Activated naive CD8-positive, alpha-beta T cell treated with anti-CD3 and anti-CD28 coated beads, Interleukin-2, amount 10 ng/mL, durations not matched to agents 7 days and 5 days (primary cell): ENCODE measurements around the gene HTRA2. TPM values are rescaled to one million over a fixed set of nuclear protein-coding genes. Genes with fewer than 3 reads are reported as not detected.

ENCODE experiments used
- ATAC-seq: fragments of 150-1000 bp; cut with Tn5 transposase; one replicate; pipeline ENCODE4 v1.10.0; 2021; ENCODE audit warnings: low read depth, moderate library complexity
- POLR2A ChIA-PET: fragments of 350-600 bp; sonication (Branson Sonifier 250); formaldehyde crosslinking; loops from one replicate; lab custom pipeline; 2021; ENCODE audit warnings: antibody characterized with exemption; lab: Charles Lee
- DNase-seq: peaks from one replicate; pipeline ENCODE4 v3.0.0; 2021
- H3K27ac Mint-ChIP-seq: one replicate; pipeline ENCODE4 v1.8.0; 2022; ENCODE audit warnings: mild to moderate bottlenecking, mixed read lengths
- H3K27me3 Mint-ChIP-seq: one replicate; pipeline ENCODE4 v1.8.0; 2022; ENCODE audit warnings: mild to moderate bottlenecking, moderate library complexity, mixed read lengths
- H3K36me3 Mint-ChIP-seq: one replicate; pipeline ENCODE4 v1.8.0; 2021; ENCODE audit warnings: mild to moderate bottlenecking, mixed read lengths
- H3K4me1 Mint-ChIP-seq: one replicate; pipeline ENCODE4 v1.8.0; 2021; ENCODE audit warnings: mixed read lengths
- H3K4me3 Mint-ChIP-seq: one replicate; pipeline ENCODE4 v1.8.0; 2022; ENCODE audit warnings: mild to moderate bottlenecking, moderate library complexity, mixed read lengths
- H3K9me3 Mint-ChIP-seq: one replicate; pipeline ENCODE4 v1.8.0; 2021; ENCODE audit warnings: mixed read lengths
- total RNA-seq, 2 experiments: library from RNA; stranded (reverse); gene quantifications; one replicate each; pipeline ENCODE4 v1.2.3, GENCODE V29; 2021

HTRA2 gene
- total RNA-seq, 2 experiments from 2014 or later = 46.6 to 47.4 TPM

- POLR2A ChIA-PET = interaction anchor here (1.0 to 5.2 kb wide), 13 partner anchors 9 to 72 kb away, joined by 3 to 54 read pairs (median 8); partner anchors contain the start of genes CCDC142, INO80B, LBX2 and MRPL53
- DNase-seq (no peak), ATAC-seq (peak; percentile 7)
- Mint-ChIP-seq H3K4me3 (peak overlapping the region; percentile 97), H3K27me3 (no peaks in the 10 kb centered on the region), H3K9me3 (peaks cover 2% of the 10 kb centered on the region), H3K4me1 (peaks cover 38% of the 10 kb centered on the region), H3K36me3 (peaks cover 40% of the 10 kb centered on the region), H3K27ac (peak overlapping the region; percentile 96)
These were observed 955 bp upstream of the HTRA2 start for GRCh38 chr2:74528600-74529356.

GRCh38 chr2:74530239-74531187, 780 bp downstream of the HTRA2 start:
- POLR2A ChIA-PET = interaction anchor here (0.7 to 5.2 kb wide), 15 partner anchors 9 to 239 kb away, joined by 3 to 54 read pairs (median 7); partner anchors contain the start of genes CCDC142, INO80B, LBX2 and LOXL3
- H3K4me3 Mint-ChIP-seq = peak overlapping the region; percentile 97
- H3K36me3 Mint-ChIP-seq = peaks cover 40% of the 10 kb centered on the region
- peak overlapping the region; percentile 96 for H3K27ac Mint-ChIP-seq
- H3K27me3 Mint-ChIP-seq = no peaks in the 10 kb centered on the region
- H3K9me3 Mint-ChIP-seq = peaks cover 2% of the 10 kb centered on the region
- ATAC-seq (peak; percentile 9), DNase-seq (peak; percentile 64)
- peaks cover 38% of the 10 kb centered on the region for H3K4me1 Mint-ChIP-seq

GRCh38 chr2:74531666-74532065, 1.9 kb downstream of the HTRA2 start:
- H3K36me3 Mint-ChIP-seq = peaks cover 31% of the 10 kb centered on the region

GRCh38 chr2:74532222-74532621, 2.5 kb downstream of the HTRA2 start:
- POLR2A ChIA-PET = interaction anchor here (0.6 to 5.2 kb wide), 6 partner anchors 24 to 111 kb away, joined by 3 to 54 read pairs (median 4); partner anchors contain the start of genes C2orf81, CCDC142, INO80B and TTC31
- DNase-seq (no peak), ATAC-seq (no peak)
- Mint-ChIP-seq H3K36me3 (peaks cover 26% of the 10 kb centered on the region), H3K9me3 (no peaks in the 10 kb centered on the region), H3K4me3 (peak overlapping the region; percentile 97), H3K27me3 (peaks cover 3% of the 10 kb centered on the region), H3K4me1 (peaks cover 33% of the 10 kb centered on the region), H3K27ac (peak overlapping the region; percentile 66)

More at GRCh38 chr2:74531666-74532065, 1.9 kb downstream of the HTRA2 start:
- Mint-ChIP-seq H3K9me3 (no peaks in the 10 kb centered on the region), H3K4me3 (peak overlapping the region; percentile 97), H3K4me1 (peaks cover 33% of the 10 kb centered on the region), H3K27ac (peak overlapping the region; percentile 96), H3K27me3 (no peaks in the 10 kb centered on the region)
- DNase-seq (no peak), ATAC-seq (no peak)
- POLR2A ChIA-PET = interaction anchor here (0.6 to 5.2 kb wide), 8 partner anchors 22 to 110 kb away, joined by 3 to 54 read pairs (median 5); partner anchors contain the start of genes C2orf81, CCDC142, INO80B and LOXL3

GRCh38 chr2:74533464-74533863, 3.7 kb downstream of the HTRA2 start:
- H3K9me3 Mint-ChIP-seq = no peaks in the 10 kb centered on the region
- DNase-seq (no peak), ATAC-seq (no peak)
- H3K27me3 Mint-ChIP-seq = peaks cover 12% of the 10 kb centered on the region
- peaks cover 15% of the 10 kb centered on the region for H3K36me3 Mint-ChIP-seq
- no peak overlapping the region for H3K27ac Mint-ChIP-seq
- peaks cover 21% of the 10 kb centered on the region for H3K4me1 Mint-ChIP-seq
- no peak overlapping the region for H3K4me3 Mint-ChIP-seq
- POLR2A ChIA-PET = interaction anchor here (0.6 to 0.8 kb wide), 2 partner anchors 72 to 307 kb away, joined by 3 read pairs; no protein-coding TSS in a partner anchor

GRCh38 chr2:74534411-74534810, 4.7 kb downstream of the HTRA2 start:
- DNase-seq (no peak), ATAC-seq (no peak)
- Mint-ChIP-seq H3K9me3 (no peaks in the 10 kb centered on the region), H3K27ac (no peak overlapping the region), H3K4me3 (no peak overlapping the region), H3K4me1 (peaks cover 28% of the 10 kb centered on the region), H3K27me3 (peaks cover 21% of the 10 kb centered on the region), H3K36me3 (peaks cover 11% of the 10 kb centered on the region)
- POLR2A ChIA-PET = interaction anchor here (0.8 kb wide), 1 partner anchor 73 kb away, joined by 3 read pairs; no protein-coding TSS in a partner anchor

GRCh38 chr2:74535440-74535965, 5.8 kb downstream of the HTRA2 start:
- Mint-ChIP-seq H3K27me3 (peaks cover 24% of the 10 kb centered on the region), H3K4me3 (no peak overlapping the region), H3K36me3 (peaks cover 11% of the 10 kb centered on the region), H3K4me1 (peaks cover 30% of the 10 kb centered on the region), H3K27ac (no peak overlapping the region), H3K9me3 (no peaks in the 10 kb centered on the region)
- no peak for DNase-seq
- no peak for ATAC-seq
- POLR2A ChIA-PET = interaction anchor here (1.2 kb wide), 1 partner anchor 50 kb away, joined by 4 read pairs; no protein-coding TSS in a partner anchor

- POLR2A ChIA-PET = interaction anchor here (1.2 kb wide), 1 partner anchor 49 kb away, joined by 4 read pairs; no protein-coding TSS in a partner anchor
- no peak for DNase-seq
- H3K27ac Mint-ChIP-seq = no peak overlapping the region
- peaks cover 6% of the 10 kb centered on the region for H3K36me3 Mint-ChIP-seq
- peaks cover 27% of the 10 kb centered on the region for H3K27me3 Mint-ChIP-seq
- no peak for ATAC-seq
- H3K4me3 Mint-ChIP-seq = no peak overlapping the region
- no peaks in the 10 kb centered on the region for H3K9me3 Mint-ChIP-seq
- H3K4me1 Mint-ChIP-seq = peaks cover 23% of the 10 kb centered on the region
These were observed 6.6 kb downstream of the HTRA2 start for GRCh38 chr2:74536166-74536950.

GRCh38 chr2:74537140-74537539, 7.4 kb downstream of the HTRA2 start:
- H3K27ac Mint-ChIP-seq = no peak overlapping the region
- DNase-seq = no peak

GRCh38 chr2:74538881-74539339, 9.2 kb downstream of the HTRA2 start:
- Mint-ChIP-seq H3K27ac (no peak overlapping the region), H3K27me3 (peaks cover 41% of the 10 kb centered on the region), H3K4me1 (peaks cover 16% of the 10 kb centered on the region), H3K9me3 (no peaks in the 10 kb centered on the region), H3K4me3 (peak overlapping the region; percentile 50), H3K36me3 (no peaks in the 10 kb centered on the region)
- DNase-seq (no peak), ATAC-seq (no peak)
- POLR2A ChIA-PET = interaction anchor here (0.5 to 1.6 kb wide), 3 partner anchors 9 to 71 kb away, joined by 4 to 9 read pairs (median 5); partner anchors contain the start of genes AUP1 and HTRA2

More at GRCh38 chr2:74537140-74537539, 7.4 kb downstream of the HTRA2 start:
- ATAC-seq = no peak
- H3K36me3 Mint-ChIP-seq = peaks cover 4% of the 10 kb centered on the region
- H3K4me3 Mint-ChIP-seq = no peak overlapping the region
- no peaks in the 10 kb centered on the region for H3K9me3 Mint-ChIP-seq
- POLR2A ChIA-PET = no interaction called here
- H3K27me3 Mint-ChIP-seq = peaks cover 29% of the 10 kb centered on the region
- peaks cover 16% of the 10 kb centered on the region for H3K4me1 Mint-ChIP-seq

GRCh38 chr2:74540291-74540690, 10.6 kb downstream of the HTRA2 start:
- ATAC-seq (no peak), DNase-seq (no peak)
- POLR2A ChIA-PET = no interaction called here
- no peaks in the 10 kb centered on the region for H3K9me3 Mint-ChIP-seq
- H3K27me3 Mint-ChIP-seq = peaks cover 46% of the 10 kb centered on the region
- no peaks in the 10 kb centered on the region for H3K36me3 Mint-ChIP-seq
- H3K4me1 Mint-ChIP-seq = peaks cover 16% of the 10 kb centered on the region
- no peak overlapping the region for H3K27ac Mint-ChIP-seq
- H3K4me3 Mint-ChIP-seq = no peak overlapping the region

- Mint-ChIP-seq H3K9me3 (no peaks in the 10 kb centered on the region), H3K27ac (no peak overlapping the region), H3K4me1 (peaks cover 20% of the 10 kb centered on the region), H3K36me3 (no peaks in the 10 kb centered on the region), H3K4me3 (no peak overlapping the region), H3K27me3 (peaks cover 59% of the 10 kb centered on the region)
- POLR2A ChIA-PET = no interaction called here
- DNase-seq (no peak), ATAC-seq (no peak)
These were observed 13.2 kb downstream of the HTRA2 start for GRCh38 chr2:74542978-74543377.
